Neural progenitor cell (in vitro differentiated cells): ENCODE measurements around the gene SLC1A4. TPM values are rescaled to one million over a fixed set of nuclear protein-coding genes. Genes with fewer than 3 reads are reported as not detected.
"Not testable (repeated sequence)": the region's sequence is repeated elsewhere in the genome, so short reads cannot be mapped to it uniquely, and the experiment has no call there.

Experiments
- DNase-seq: peaks from one replicate; pipeline ENCODE4 v3.0.0-alpha.2; 2016; ENCODE audit warnings: low spot score
- H2AFZ ChIP-seq: fragments of 200-600 bp; sonication (generic); replicated peaks from 2 replicates; pipeline ENCODE4 v1.6.1; 2016; ENCODE audit warnings: antibody characterized with exemption
- H3F3A ChIP-seq: fragments of 200-600 bp; sonication (generic); 2 replicates; pipeline ENCODE4 v1.6.1; 2016; ENCODE audit warnings: antibody characterized with exemption, low read depth
- H3K27ac ChIP-seq: fragments of 200-600 bp; sonication (generic); 2 replicates; pipeline ENCODE4 v1.5.1; 2016; ENCODE audit warnings: mild to moderate bottlenecking
- H3K27me3 ChIP-seq: fragments of 200-600 bp; sonication (generic); 2 replicates; pipeline ENCODE4 v1.6.1; 2016; ENCODE audit warnings: mild to moderate bottlenecking, moderate library complexity
- H3K36me3 ChIP-seq: fragments of 200-600 bp; sonication (generic); 2 replicates; pipeline ENCODE4 v1.5.1; 2016
- H3K4me1 ChIP-seq: fragments of 200-600 bp; sonication (generic); 2 replicates; pipeline ENCODE4 v1.6.1; 2016; ENCODE audit warnings: mixed run types
- H3K4me2 ChIP-seq: fragments of 200-600 bp; sonication (generic); 2 replicates; pipeline ENCODE4 v1.6.1; 2016
- H3K4me3 ChIP-seq: fragments of 200-600 bp; sonication (generic); 2 replicates; pipeline ENCODE4 v1.5.1; 2016
- H3K79me2 ChIP-seq: fragments of 200-600 bp; sonication (generic); 2 replicates; pipeline ENCODE4 v1.6.1; 2016; ENCODE audit warnings: low read depth
- H3K9ac ChIP-seq: fragments of 200-600 bp; sonication (generic); 2 replicates; pipeline ENCODE4 v1.6.1; 2016
- H3K9me3 ChIP-seq: fragments of 200-600 bp; sonication (generic); 2 replicates; pipeline ENCODE4 v1.5.1; 2016; ENCODE audit warnings: low read depth
- H4K20me1 ChIP-seq: fragments of 200-600 bp; sonication (generic); 2 replicates; pipeline ENCODE4 v1.6.1; 2016; ENCODE audit warnings: low read depth
- H3K27ac Mint-ChIP-seq: 3 replicates; pipeline ENCODE4 v1.8.0; 2021; ENCODE audit warnings: mixed read lengths
- H3K27me3 Mint-ChIP-seq: 2 replicates; pipeline ENCODE4 v1.8.0; 2022; ENCODE audit warnings: low read depth, mild to moderate bottlenecking, inconsistent platforms, moderate library complexity, mixed read lengths; ENCODE audit not compliant: insufficient read depth
- H3K36me3 Mint-ChIP-seq: 3 replicates; pipeline ENCODE4 v1.8.0; 2021; ENCODE audit warnings: mixed read lengths
- H3K4me1 Mint-ChIP-seq: 3 replicates; pipeline ENCODE4 v1.8.0; 2021; ENCODE audit warnings: mixed read lengths
- H3K4me3 Mint-ChIP-seq: 3 replicates; pipeline ENCODE4 v1.8.0; 2021; ENCODE audit warnings: mild to moderate bottlenecking, moderate library complexity, mixed read lengths
- H3K9me3 Mint-ChIP-seq: 3 replicates; pipeline ENCODE4 v1.8.0; 2020; ENCODE audit warnings: mixed read lengths
- CTCF ChIP-seq: fragments of 200-600 bp; sonication (generic); IDR thresholded peaks from 2 replicates; pipeline ENCODE4 v1.5.1; 2017; ENCODE audit warnings: antibody characterized with exemption, mild to moderate bottlenecking
- EZH2 ChIP-seq: fragments of 200-600 bp; sonication (generic); IDR thresholded peaks from 2 replicates; pipeline ENCODE4 v1.6.1; 2017; ENCODE audit warnings: antibody characterized with exemption, mild to moderate bottlenecking, moderate library complexity
- EZH2phosphoT487 ChIP-seq: fragments of 200-600 bp; sonication (generic); IDR thresholded peaks from 2 replicates; pipeline ENCODE4 v1.6.1; 2017; ENCODE audit warnings: antibody characterized with exemption
- total RNA-seq: library from RNA; depleted of rRNA; stranded (reverse); fragments of >200 nt; gene quantifications from 2 replicates; pipeline ENCODE4 v1.2.3, GENCODE V29; 2015; ENCODE audit warnings: low replicate concordance

Gene SLC1A4
- total RNA-seq, 1 donor from 2014 or later = 1.3 TPM

GRCh38 chr2:64958556-64958955 is 30.6 kb upstream of the SLC1A4 start:
- peaks cover 4% of the 10 kb centered on the region for H3K9me3 Mint-ChIP-seq
- DNase-seq = no peak
- Histone ChIP-seq H3K27me3 (no peaks in the 10 kb centered on the region), H3K27ac (no peak overlapping the region), H3F3A (no peaks in the 10 kb centered on the region), H3K4me2 (no peak overlapping the region), H4K20me1 (no peaks in the 10 kb centered on the region), H3K79me2 (no peaks in the 10 kb centered on the region), H3K9ac (no peak overlapping the region), H2AFZ (no peak overlapping the region), H3K36me3 (peaks cover 3% of the 10 kb centered on the region), H3K4me3 (no peak overlapping the region), H3K9me3 (peaks cover 5% of the 10 kb centered on the region), H3K4me1 (no peaks in the 10 kb centered on the region)
- no peaks in the 10 kb centered on the region for H3K36me3 Mint-ChIP-seq
- H3K27ac Mint-ChIP-seq = no peak overlapping the region
- H3K27me3 Mint-ChIP-seq = peaks cover 6% of the 10 kb centered on the region
- no peak for TF ChIP-seq EZH2phosphoT487
- H3K4me1 Mint-ChIP-seq = no peaks in the 10 kb centered on the region
- no peak overlapping the region for H3K4me3 Mint-ChIP-seq

DNA sequence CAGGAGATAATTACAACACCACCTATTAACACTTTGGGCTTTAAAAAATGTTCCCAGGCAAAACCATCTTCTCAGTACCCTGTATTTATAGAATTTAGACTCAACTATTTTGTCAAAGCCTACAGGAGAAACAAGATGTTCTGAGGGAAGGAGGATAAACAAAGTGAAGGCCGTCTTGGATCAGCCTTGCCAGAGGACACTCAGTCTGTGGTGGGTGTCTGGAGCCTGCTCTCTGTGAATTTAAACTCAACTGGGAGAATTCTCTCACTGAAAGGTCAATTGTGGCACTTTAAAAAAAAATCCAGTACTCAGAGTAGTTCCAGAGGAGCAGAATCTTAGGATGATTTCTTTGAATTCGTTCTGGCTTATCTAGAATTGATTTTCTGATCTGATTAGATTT is 28.4 kb upstream of the SLC1A4 start:
- TF ChIP-seq EZH2 (no peak), CTCF (no peak), EZH2phosphoT487 (no peak)
- H3K9ac ChIP-seq = no peak overlapping the region
- H3K4me3 Mint-ChIP-seq = no peak overlapping the region
- H3K9me3 Mint-ChIP-seq = no peaks in the 10 kb centered on the region
- H3K36me3 ChIP-seq = no peaks in the 10 kb centered on the region
- H3K27ac Mint-ChIP-seq = no peak overlapping the region
- no peaks in the 10 kb centered on the region for H3K79me2 ChIP-seq
- no peak overlapping the region for H3K4me2 ChIP-seq
- H3K27ac ChIP-seq = no peak overlapping the region
- no peaks in the 10 kb centered on the region for H3F3A ChIP-seq
- H3K36me3 Mint-ChIP-seq = no peaks in the 10 kb centered on the region
- no peak overlapping the region for H2AFZ ChIP-seq
- H3K27me3 ChIP-seq = no peaks in the 10 kb centered on the region
- no peaks in the 10 kb centered on the region for H3K4me1 ChIP-seq
- peaks cover 6% of the 10 kb centered on the region for H3K27me3 Mint-ChIP-seq
- H3K4me3 ChIP-seq = no peak overlapping the region
- H4K20me1 ChIP-seq = no peaks in the 10 kb centered on the region
- H3K9me3 ChIP-seq = peaks cover under 1% of the 10 kb centered on the region
- DNase-seq = no peak
- H3K4me1 Mint-ChIP-seq = no peaks in the 10 kb centered on the region

DNA sequence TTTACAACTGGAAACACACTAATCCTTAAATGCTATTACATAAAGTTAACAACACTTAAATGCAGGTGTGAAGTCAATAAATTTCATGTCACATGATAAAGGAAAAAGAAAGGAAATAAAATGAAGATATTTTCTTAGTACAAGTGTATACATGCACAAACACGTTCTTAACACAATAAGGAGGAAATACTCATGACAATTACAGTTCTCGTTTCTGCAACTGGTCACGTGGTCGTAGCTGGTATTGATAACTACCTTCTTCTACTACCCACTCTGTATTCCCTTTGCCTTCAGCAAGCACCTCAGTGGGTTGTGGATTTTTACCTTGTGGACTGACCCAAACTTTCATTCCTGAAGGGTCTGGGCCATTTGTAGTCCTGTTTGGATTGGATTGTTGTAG is 26.1 kb upstream of the SLC1A4 start:
- not testable (repeated sequence) for DNase-seq, H3K79me2 ChIP-seq, H3K27ac Mint-ChIP-seq, H3K9me3 ChIP-seq, H3F3A ChIP-seq, H3K4me3 ChIP-seq, H3K9ac ChIP-seq, H2AFZ ChIP-seq, H4K20me1 ChIP-seq, H3K27me3 Mint-ChIP-seq, H3K4me1 ChIP-seq, H3K4me3 Mint-ChIP-seq, H3K4me1 Mint-ChIP-seq, H3K4me2 ChIP-seq, H3K27me3 ChIP-seq, H3K36me3 Mint-ChIP-seq, H3K36me3 ChIP-seq, H3K9me3 Mint-ChIP-seq, H3K27ac ChIP-seq

- H3K9me3 Mint-ChIP-seq = no peaks in the 10 kb centered on the region
- Histone ChIP-seq H3K36me3 (no peaks in the 10 kb centered on the region), H3K27me3 (no peaks in the 10 kb centered on the region), H3F3A (no peaks in the 10 kb centered on the region), H3K9ac (no peak overlapping the region), H3K27ac (no peak overlapping the region), H4K20me1 (no peaks in the 10 kb centered on the region), H3K4me1 (no peaks in the 10 kb centered on the region), H3K79me2 (no peaks in the 10 kb centered on the region), H2AFZ (no peak overlapping the region), H3K4me2 (no peak overlapping the region), H3K9me3 (no peaks in the 10 kb centered on the region), H3K4me3 (no peak overlapping the region)
- TF ChIP-seq EZH2phosphoT487 (no peak), CTCF (no peak)
- peaks cover 5% of the 10 kb centered on the region for H3K27me3 Mint-ChIP-seq
- no peak overlapping the region for H3K27ac Mint-ChIP-seq
- H3K4me1 Mint-ChIP-seq = no peaks in the 10 kb centered on the region
- no peaks in the 10 kb centered on the region for H3K36me3 Mint-ChIP-seq
- H3K4me3 Mint-ChIP-seq = no peak overlapping the region
- no peak for DNase-seq
These were observed 25.5 kb upstream of the SLC1A4 start for GRCh38 chr2:64963719-64964118.
